Adrenal gland (tissue), 5 donors: Measurements from ENCODE around the gene GPN3.

ENCODE experiments used
- CTCF ChIP-seq, 6 experiments: fragments of 450-650 bp in 4 of 6; fragments of 200-600 bp in 2 of 6; sonication (generic) in 1 of 6; IDR thresholded peaks; 1 replicate in 5 of 6; 2 replicates in 1 of 6; pipeline versions ENCODE4 v1.5.1 to v1.8.0; 2016 to 2021; ENCODE audit warnings: antibody characterized with exemption in 6 of 6, mild to moderate bottlenecking in 2 of 6, moderate library complexity in 1 of 6
- POLR2A ChIP-seq, 2 donors: fragments of 450-650 bp; IDR thresholded peaks; one replicate each; pipeline ENCODE4 v1.6.1; 2017; ENCODE audit warnings: antibody characterized with exemption in 2 of 2, mild to moderate bottlenecking in 2 of 2, moderate library complexity in 1 of 2
- donor health status: DM: no; HTN: no; CAD: no.

GRCh38 chr12:110424237-110424636 lies 43.8 kb downstream of the GPN3 start:
- no peak for TF ChIP-seq POLR2A (IDR thresholded peaks at IDR 0.05)
- no peak for TF ChIP-seq CTCF (IDR thresholded peaks at IDR 0.05)
